GM21423 (cell line): ENCODE measurements around the gene CADM3.

Experiments used
- ATAC-seq: cut with Tn5 transposase; IDR thresholded peaks from one replicate; pipeline ENCODE4 v1.9.1; 2021; ENCODE audit warnings: mild to moderate bottlenecking, moderate library complexity; ENCODE audit not compliant: unreplicated experiment

Gene CADM3

DNA sequence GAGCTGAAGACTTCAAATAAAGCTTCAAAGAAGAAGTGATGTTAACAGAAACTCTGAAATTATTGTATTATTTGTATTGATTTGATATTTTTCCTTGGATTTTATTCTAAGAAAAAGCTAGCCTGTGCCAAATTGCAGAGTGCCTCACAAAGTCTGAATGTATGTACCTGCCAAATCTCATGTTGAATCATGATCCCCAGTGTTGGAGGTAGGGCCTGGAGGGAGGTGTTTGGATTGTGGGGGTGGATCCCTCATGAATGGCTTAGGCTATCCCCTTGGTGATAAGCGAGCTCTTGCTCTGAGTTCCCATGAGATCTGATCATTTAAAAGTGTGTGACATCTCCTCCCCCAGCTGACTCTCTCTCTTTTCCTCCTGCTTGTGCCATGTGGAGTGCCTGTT, 76.9 kb downstream of the CADM3 start:
- ATAC-seq, result no peak

DNA sequence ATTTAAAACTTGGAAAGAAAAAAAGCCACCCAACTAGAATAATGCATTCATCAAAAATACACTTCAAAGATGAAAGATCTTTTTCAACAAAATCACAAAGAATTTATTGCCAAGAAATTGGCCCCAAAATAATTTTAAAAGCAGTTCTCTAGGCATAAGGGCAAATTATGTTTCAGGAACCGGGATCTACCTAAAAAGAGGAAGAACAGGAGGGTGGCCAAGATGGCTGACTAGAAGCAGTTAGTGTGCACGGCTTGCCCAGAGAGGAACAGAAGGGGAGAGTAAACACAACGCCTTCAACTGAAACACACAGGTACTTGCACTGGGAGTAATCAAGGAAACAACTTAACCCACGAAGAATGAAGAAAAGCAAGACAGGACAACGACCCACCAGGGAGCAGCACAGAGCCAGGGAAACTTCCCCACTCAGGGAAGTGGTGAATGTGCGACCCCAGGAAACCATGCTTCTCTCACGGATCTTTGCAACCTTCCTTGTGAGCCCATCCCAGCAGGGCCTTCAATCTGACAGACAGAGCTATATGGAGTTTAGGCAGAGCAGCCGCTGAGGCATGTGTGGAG, 79.3 kb downstream of the CADM3 start:
- no peak for ATAC-seq
